ACC112 (cell line): Measurements from ENCODE around the gene TMBIM1.

Source experiments
- H2AFZ ChIP-seq: fragments of 200-600 bp; sonication (generic); one replicate; pipeline ENCODE4 v1.6.0; 2017; ENCODE audit warnings: antibody characterized with exemption, low read length; ENCODE audit not compliant: unreplicated experiment
- H3K27ac ChIP-seq: fragments of 200-600 bp; sonication (generic); 2 replicates; pipeline ENCODE4 v1.5.1; 2014; ENCODE audit warnings: low read depth, mild to moderate bottlenecking, antibody characterized with exemption, low read length, moderate library complexity
- H3K27me3 ChIP-seq: fragments of 200-600 bp; sonication (generic); 2 replicates; pipeline ENCODE4 v1.6.1; 2014; ENCODE audit warnings: mild to moderate bottlenecking, antibody characterized with exemption, low read length, moderate library complexity, mixed read lengths; ENCODE audit not compliant: insufficient read depth
- H3K36me3 ChIP-seq: fragments of 200-600 bp; sonication (generic); 2 replicates; pipeline ENCODE4 v1.6.1; 2016; ENCODE audit warnings: mild to moderate bottlenecking, antibody characterized with exemption, low read length, moderate library complexity, mixed read lengths; ENCODE audit not compliant: insufficient read depth
- H3K4me1 ChIP-seq: fragments of 200-600 bp; sonication (generic); one replicate; pipeline ENCODE4 v1.6.1; 2016; ENCODE audit warnings: low read length, mixed read lengths; ENCODE audit not compliant: insufficient read depth, unreplicated experiment, control insufficient read depth
- H3K4me3 ChIP-seq: fragments of 200-600 bp; sonication (generic); 2 replicates; pipeline ENCODE4 v1.5.1; 2014; ENCODE audit warnings: mild to moderate bottlenecking, low read depth, low read length
- H3K79me2 ChIP-seq: fragments of 200-600 bp; sonication (generic); one replicate; pipeline ENCODE4 v1.6.0; 2016; ENCODE audit warnings: low read length; ENCODE audit not compliant: control insufficient read depth, unreplicated experiment, insufficient read depth

TMBIM1 gene

DNA sequence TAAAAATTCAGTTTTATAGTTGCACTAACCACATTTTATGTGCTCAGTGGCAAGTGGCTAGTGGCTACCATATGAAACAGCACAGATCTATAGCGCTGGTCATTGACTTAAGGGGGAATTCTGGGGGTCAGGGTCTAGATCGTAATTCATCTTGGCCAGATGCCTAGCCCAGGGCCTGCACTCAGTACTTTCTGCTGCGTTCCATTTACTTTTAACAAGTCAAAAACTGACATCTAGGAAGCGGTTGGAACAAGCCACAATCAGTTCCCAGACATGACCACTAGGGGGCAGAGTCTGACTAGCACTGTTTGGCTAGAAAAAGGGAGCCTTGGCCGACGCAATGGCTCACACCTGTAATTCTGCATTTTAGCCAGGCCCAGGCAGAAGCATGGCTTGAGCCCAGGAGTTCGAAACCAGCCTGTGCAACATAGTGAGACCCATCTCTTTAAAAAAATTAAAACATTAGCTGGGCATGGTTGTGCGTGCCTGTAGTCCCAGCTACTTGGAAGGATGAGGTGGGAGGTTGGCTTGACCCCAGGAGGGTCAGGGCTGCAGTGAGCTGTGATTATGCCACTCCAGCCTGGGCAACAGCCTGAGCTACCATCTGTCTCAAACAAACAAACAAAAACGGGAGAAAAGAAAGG, 9.0 kb upstream of the TMBIM1 start:
- Histone ChIP-seq H3K27ac (no peak overlapping the region), H3K4me1 (no peaks in the 10 kb centered on the region), H2AFZ (no peak overlapping the region)

DNA sequence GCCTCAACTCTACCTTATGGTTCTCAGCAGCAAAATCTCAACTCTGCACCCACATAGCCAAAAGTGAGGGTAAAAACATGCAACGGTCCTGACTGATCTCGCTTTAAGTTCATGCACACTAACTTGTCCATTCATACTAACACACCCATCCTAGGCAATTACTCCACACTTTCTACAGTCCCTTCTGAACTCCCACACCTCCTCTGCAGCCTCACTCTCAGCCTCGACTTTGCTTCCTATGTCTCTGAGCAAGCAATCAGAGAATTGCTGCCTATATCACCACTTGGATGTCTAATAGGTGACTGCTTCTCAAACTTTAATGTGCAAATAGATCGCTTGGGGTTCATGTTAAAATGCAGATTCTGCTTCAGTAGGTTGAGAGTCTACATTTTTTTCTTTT, 7.8 kb upstream of the TMBIM1 start:
- no peak overlapping the region for H3K27ac ChIP-seq
- H2AFZ ChIP-seq: no peak overlapping the region
- H3K4me3 ChIP-seq: no peak overlapping the region
- no peaks in the 10 kb centered on the region for H3K36me3 ChIP-seq
- no peaks in the 10 kb centered on the region for H3K4me1 ChIP-seq
- H3K27me3 ChIP-seq: no peaks in the 10 kb centered on the region
- H3K79me2 ChIP-seq: no peaks in the 10 kb centered on the region

More for the DNA sequence above, 9.0 kb upstream of the TMBIM1 start:
- H3K36me3 ChIP-seq: no peaks in the 10 kb centered on the region
- no peaks in the 10 kb centered on the region for H3K27me3 ChIP-seq
- no peak overlapping the region for H3K4me3 ChIP-seq
- no peaks in the 10 kb centered on the region for H3K79me2 ChIP-seq

DNA sequence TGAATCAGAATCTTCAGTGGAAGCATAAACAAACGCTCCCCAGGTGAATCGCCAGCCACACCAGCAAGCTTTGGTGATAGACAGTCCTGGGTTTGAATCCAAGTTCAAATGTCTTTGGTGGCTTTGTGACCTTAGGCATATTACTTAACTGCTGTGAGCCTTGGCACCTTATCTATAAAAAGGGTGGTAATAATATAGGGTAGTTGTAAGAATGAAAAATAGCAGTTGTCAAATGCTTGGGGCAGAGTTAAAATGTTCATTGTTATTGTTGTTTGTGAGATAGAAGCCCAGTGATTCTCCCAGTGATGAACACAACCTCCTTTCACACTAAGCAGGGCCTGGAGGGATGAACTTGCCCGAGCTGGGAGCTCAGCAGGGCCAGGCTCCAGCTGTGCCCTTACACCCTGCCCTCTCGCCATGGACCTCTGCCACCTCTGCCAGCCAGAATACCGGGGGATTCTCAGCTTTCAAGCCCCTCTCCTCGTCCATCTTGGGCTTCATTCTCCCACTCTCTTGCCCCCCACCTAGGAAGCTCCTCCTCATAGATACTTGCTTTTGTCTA, 6.1 kb upstream of the TMBIM1 start:
- Histone ChIP-seq H3K27me3 (no peaks in the 10 kb centered on the region), H3K79me2 (no peaks in the 10 kb centered on the region), H3K27ac (no peak overlapping the region), H2AFZ (no peak overlapping the region), H3K4me1 (no peaks in the 10 kb centered on the region), H3K36me3 (no peaks in the 10 kb centered on the region), H3K4me3 (no peak overlapping the region)

DNA sequence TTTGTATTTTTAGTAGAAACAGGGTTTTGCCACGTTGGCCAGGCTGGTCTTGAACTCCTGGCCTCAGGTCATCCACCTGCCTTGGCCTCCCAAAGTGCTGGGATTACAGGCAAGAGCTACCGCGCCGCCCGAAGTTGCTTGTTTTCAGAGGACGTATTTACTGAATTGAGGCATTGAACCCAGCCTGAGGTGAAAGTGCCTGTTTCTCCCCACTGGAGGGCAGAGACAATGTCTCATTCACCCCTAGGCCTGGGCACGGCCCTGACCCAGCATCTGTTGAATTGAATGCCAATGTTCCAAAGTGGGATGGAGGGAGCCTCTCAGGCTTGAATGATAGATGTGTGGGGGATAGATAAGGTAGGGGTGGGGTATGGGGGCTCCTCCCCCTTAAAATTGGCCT, 4.5 kb upstream of the TMBIM1 start:
- Histone ChIP-seq H3K4me3 (no peak overlapping the region), H3K79me2 (peaks cover 5% of the 10 kb centered on the region), H2AFZ (no peak overlapping the region), H3K27me3 (no peaks in the 10 kb centered on the region), H3K36me3 (no peaks in the 10 kb centered on the region), H3K27ac (no peak overlapping the region), H3K4me1 (peaks cover 6% of the 10 kb centered on the region)

DNA sequence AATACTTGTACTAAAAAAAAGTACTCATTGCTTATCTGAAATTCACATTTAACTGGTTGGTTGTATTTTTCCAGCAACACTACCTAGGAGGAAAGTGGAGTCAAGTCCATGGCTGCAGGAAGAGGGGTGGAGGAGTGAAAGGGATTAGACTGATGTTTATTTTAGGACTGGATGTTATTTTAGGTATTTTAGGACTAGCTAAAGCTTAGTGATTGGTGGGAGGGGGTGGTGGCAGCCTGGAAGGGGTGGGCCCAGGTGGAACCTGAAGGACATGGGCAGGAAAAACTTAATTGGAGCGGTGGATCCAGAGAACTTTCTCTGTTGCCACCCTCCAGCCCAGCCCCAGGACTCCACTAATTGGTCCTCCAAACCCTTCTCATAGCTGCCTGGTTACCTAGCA, 3.9 kb upstream of the TMBIM1 start:
- Histone ChIP-seq H3K79me2 (peaks cover 11% of the 10 kb centered on the region), H3K27ac (no peak overlapping the region), H3K4me3 (no peak overlapping the region), H2AFZ (no peak overlapping the region), H3K36me3 (no peaks in the 10 kb centered on the region), H3K4me1 (peaks cover 10% of the 10 kb centered on the region), H3K27me3 (no peaks in the 10 kb centered on the region)

DNA sequence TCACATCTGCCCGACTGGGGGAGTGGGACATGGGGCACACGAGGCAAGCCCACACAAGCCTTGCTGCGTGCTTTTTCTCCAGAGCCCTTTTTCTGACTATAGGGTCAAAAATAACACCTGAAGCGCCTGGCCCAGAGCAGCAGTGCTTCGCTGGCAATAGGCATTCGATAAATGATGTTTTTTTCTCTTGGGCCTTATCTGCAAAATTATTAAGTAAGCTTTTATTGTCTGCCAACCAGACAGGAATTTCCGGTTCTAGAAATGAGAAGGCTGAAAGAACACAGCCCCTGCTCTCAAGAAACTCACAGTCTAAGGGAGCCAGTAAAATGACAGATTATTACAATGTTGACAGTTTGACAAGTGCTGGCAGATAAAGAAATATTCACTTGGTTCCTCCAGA, 2.7 kb upstream of the TMBIM1 start:
- no peaks in the 10 kb centered on the region for H3K27me3 ChIP-seq
- no peak overlapping the region for H3K27ac ChIP-seq
- H3K79me2 ChIP-seq: peaks cover 23% of the 10 kb centered on the region
- no peak overlapping the region for H3K4me3 ChIP-seq
- peaks cover 22% of the 10 kb centered on the region for H3K4me1 ChIP-seq
- H3K36me3 ChIP-seq: no peaks in the 10 kb centered on the region
- H2AFZ ChIP-seq: no peak overlapping the region

DNA sequence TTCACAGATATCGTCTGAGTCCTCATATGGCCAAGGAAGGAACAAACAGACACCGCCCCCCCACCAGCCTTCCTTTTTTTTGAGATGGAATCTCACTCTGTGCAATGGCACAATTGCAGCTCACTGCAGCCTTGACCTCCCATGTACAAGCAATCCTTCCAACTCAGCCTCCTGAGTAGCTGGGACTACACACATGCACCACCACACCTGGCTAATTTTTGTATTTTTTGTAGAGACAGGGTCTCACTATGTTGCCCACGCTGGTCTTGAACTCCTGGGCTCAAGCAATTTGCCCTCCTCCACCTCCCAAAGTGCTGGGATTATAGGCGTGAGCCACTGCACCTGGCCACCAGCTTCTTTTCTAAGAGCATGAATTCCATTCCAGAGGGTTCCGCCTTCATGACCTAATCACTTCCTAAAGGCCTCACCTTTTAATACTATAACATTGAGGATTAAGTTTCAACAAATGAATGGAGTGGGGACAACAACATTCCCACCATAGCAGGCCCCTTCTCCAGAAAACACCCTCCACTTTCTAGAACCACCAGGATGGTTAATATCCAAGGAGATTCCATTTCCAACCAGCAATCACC, 2.2 kb upstream of the TMBIM1 start:
- Histone ChIP-seq H3K27me3 (no peaks in the 10 kb centered on the region), H2AFZ (no peak overlapping the region), H3K4me1 (peaks cover 26% of the 10 kb centered on the region), H3K4me3 (no peak overlapping the region), H3K36me3 (no peaks in the 10 kb centered on the region), H3K27ac (no peak overlapping the region), H3K79me2 (peaks cover 28% of the 10 kb centered on the region)

DNA sequence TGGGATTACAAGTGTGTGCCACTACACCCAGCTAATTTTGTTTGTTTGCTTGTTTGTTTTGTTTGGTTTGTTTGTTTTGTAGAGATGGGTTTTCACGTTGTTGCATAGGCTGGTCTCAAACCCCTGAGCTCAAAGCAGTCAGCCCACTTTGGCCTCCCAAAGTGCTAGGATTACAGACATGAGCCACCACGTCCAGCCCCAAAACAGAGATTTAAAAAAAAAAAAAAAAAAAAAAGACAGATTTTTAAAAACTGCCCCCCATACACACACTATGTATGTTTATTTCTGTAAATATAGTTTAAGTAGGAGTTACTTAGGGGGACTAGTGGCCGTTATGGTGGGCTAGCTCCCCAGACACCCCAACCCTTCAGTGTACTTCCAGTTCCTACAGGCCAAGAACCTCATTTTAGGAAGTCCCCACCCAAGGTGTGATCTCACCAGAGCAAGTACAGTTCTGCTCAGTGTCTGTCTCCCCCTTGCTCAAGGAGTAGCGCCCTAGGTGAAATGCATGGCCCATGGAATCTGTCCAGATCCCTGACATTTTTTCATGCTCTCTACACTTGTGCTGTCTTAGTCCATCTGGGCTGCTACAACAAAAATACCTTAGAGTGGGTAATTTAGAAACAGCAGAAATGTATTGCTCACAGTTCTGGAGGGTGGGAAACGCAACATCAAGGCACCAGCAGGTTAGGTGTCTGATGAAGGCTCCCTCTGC, 1.6 kb upstream of the TMBIM1 start:
- Histone ChIP-seq H2AFZ (no peak overlapping the region), H3K4me1 (peaks cover 26% of the 10 kb centered on the region)

DNA sequence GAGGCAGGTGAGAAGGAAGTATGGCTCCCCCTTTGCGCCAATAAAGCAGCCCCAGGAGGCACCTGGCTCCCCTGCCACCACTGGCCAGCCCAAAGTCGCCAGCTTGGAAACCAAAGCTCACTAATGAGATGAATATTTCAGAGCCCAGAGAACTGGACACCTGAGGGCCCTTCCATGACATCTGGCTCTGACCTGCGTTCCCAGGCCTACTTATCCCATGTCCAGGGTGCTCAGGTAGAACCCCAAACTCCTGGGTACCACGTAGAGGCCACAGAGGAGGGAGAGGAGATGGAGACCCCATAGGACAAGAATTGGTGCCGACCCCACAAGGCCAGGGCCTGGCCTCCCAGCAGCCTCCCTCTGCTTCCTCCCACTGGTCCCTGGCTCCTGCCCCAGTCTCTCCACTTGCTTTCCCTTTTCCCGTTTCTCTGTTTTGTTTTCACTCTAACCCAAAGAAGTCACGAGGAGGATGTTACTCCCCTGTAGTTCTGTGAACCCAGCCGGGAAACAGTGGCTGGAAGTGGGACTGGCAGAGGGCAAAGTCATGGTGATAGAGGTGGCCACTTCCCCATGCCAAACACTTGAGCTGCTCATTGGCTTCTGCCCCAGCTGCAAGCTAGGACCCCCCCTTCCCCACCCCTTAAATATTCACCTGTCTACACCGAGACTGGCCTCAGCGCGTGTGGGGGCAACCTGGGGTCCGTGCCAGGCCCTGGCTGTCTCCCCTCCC, 820 bp downstream of the TMBIM1 start:
- Histone ChIP-seq H3K36me3 (no peaks in the 10 kb centered on the region), H3K27ac (peak overlapping the region; percentile 41), H3K4me1 (peaks cover 34% of the 10 kb centered on the region), H3K4me3 (peak overlapping the region; percentile 93), H3K27me3 (no peaks in the 10 kb centered on the region), H2AFZ (peak overlapping the region; percentile 70), H3K79me2 (peaks cover 45% of the 10 kb centered on the region)

More for the DNA sequence above, 1.6 kb upstream of the TMBIM1 start:
- Histone ChIP-seq H3K27ac (no peak overlapping the region), H3K4me3 (no peak overlapping the region), H3K27me3 (no peaks in the 10 kb centered on the region), H3K79me2 (peaks cover 33% of the 10 kb centered on the region), H3K36me3 (no peaks in the 10 kb centered on the region)
